Calu3 (cell line): Measurements from ENCODE around the gene INCA1. TPM values are rescaled to one million over a fixed set of nuclear protein-coding genes. Genes with fewer than 3 reads are reported as not detected.

Experiments used
- BruUV-seq: library from RNA; stranded (reverse); fragments of 400-500 nt; replicated peaks from 2 replicates; lab custom pipeline; 2021; lab: Mats Ljungman, UMichigan
- CTCF ChIA-PET: fragments of 300-600 bp; sonication (Branson Sonifier 250); formaldehyde crosslinking; loops from one replicate; lab custom pipeline; 2022; ENCODE audit warnings: antibody characterized with exemption; lab: Charles Lee
- DNase-seq: peaks from one replicate; pipeline ENCODE4 v3.0.0; 2022
- H3K27ac Mint-ChIP-seq: one replicate; pipeline ENCODE4 v1.8.0; 2022; ENCODE audit warnings: mixed read lengths; ENCODE audit not compliant: unreplicated experiment
- H3K27me3 Mint-ChIP-seq: one replicate; pipeline ENCODE4 v1.8.0; 2022; ENCODE audit warnings: mixed read lengths; ENCODE audit not compliant: unreplicated experiment
- H3K36me3 Mint-ChIP-seq: one replicate; pipeline ENCODE4 v1.8.0; 2022; ENCODE audit warnings: mild to moderate bottlenecking, moderate library complexity, mixed read lengths; ENCODE audit not compliant: insufficient read depth, unreplicated experiment
- H3K4me1 Mint-ChIP-seq: one replicate; pipeline ENCODE4 v1.8.0; 2022; ENCODE audit warnings: mild to moderate bottlenecking, low read depth, mixed read lengths; ENCODE audit not compliant: unreplicated experiment
- H3K4me3 Mint-ChIP-seq: one replicate; pipeline ENCODE4 v1.8.0; 2022; ENCODE audit warnings: mild to moderate bottlenecking, low read depth, moderate library complexity, mixed read lengths; ENCODE audit not compliant: unreplicated experiment
- H3K9me3 Mint-ChIP-seq: one replicate; pipeline ENCODE4 v1.8.0; 2022; ENCODE audit warnings: low read depth, mixed read lengths; ENCODE audit not compliant: unreplicated experiment
- intact Hi-C: fragments of 100-400 bp; cut with micrococcal nuclease; formaldehyde crosslinking; loops from one replicate; pipeline ENCODE4 v1.10.0; 2022; ENCODE audit not compliant: unreplicated experiment
- total RNA-seq: library from RNA; stranded (reverse); gene quantifications from 2 replicates; pipeline ENCODE4 v1.2.3, GENCODE V29; 2022
- TF ChIP-seq, protein P1 (sequence below): fragments of 200-600 bp; IDR thresholded peaks from one replicate; pipeline ENCODE4 v1.8.0; 2022; ENCODE audit warnings: antibody characterized with exemption; ENCODE audit not compliant: unreplicated experiment

Gene INCA1
- total RNA-seq, 1 experiment from 2014 or later = 0.54 TPM

DNA sequence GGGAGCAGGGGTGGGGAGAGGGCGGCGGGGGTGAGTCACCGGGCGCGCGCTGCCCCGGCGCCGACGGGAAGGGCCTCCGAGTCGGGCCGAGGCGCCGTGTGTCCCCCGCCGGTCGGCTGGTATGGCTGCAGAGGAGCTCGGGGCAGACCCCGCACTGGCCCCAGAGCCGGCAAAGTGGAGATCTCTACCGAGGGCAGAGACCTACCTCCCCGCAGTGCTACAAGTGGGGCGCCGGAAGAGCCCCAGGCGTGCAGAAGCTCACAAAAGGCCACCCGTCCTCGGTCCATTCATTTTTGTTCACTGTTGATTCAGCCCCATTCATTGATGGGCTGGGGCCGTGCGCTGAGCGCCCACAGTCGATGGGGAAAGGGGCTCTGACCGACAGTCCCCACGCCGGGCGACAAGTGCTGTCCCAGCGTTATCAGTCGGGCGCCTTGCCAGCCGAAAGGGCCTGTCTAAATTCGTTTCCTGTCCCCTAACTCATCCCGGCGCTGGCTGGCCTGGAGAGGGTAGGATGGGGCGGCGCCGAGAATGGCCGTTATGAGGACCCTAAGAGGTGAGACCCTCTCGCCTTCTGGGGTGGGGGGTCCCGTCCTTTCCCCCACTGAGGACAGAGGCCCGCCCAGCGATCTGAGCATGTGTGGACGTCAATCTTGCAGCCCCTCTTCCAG lies 47.1 kb downstream of the INCA1 start:
- H3K4me3 Mint-ChIP-seq = peak overlapping the region; percentile 89
- CTCF ChIA-PET = interaction anchor here (0.6 kb wide), 1 partner anchor 167 kb away, joined by 3 read pairs; no protein-coding TSS in a partner anchor
- H3K4me1 Mint-ChIP-seq = peaks cover 20% of the 10 kb centered on the region
- TSS peak; percentile 82 for BruUV-seq
- intact Hi-C loops = no loop called here
- peaks cover 44% of the 10 kb centered on the region for H3K36me3 Mint-ChIP-seq
- DNase-seq = peak; percentile 77
- TF ChIP-seq, protein P1, sequence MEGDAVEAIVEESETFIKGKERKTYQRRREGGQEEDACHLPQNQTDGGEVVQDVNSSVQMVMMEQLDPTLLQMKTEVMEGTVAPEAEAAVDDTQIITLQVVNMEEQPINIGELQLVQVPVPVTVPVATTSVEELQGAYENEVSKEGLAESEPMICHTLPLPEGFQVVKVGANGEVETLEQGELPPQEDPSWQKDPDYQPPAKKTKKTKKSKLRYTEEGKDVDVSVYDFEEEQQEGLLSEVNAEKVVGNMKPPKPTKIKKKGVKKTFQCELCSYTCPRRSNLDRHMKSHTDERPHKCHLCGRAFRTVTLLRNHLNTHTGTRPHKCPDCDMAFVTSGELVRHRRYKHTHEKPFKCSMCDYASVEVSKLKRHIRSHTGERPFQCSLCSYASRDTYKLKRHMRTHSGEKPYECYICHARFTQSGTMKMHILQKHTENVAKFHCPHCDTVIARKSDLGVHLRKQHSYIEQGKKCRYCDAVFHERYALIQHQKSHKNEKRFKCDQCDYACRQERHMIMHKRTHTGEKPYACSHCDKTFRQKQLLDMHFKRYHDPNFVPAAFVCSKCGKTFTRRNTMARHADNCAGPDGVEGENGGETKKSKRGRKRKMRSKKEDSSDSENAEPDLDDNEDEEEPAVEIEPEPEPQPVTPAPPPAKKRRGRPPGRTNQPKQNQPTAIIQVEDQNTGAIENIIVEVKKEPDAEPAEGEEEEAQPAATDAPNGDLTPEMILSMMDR = no peak
- H3K9me3 Mint-ChIP-seq = no peaks in the 10 kb centered on the region
- peak overlapping the region; percentile 63 for H3K27ac Mint-ChIP-seq
- no peaks in the 10 kb centered on the region for H3K27me3 Mint-ChIP-seq

DNA sequence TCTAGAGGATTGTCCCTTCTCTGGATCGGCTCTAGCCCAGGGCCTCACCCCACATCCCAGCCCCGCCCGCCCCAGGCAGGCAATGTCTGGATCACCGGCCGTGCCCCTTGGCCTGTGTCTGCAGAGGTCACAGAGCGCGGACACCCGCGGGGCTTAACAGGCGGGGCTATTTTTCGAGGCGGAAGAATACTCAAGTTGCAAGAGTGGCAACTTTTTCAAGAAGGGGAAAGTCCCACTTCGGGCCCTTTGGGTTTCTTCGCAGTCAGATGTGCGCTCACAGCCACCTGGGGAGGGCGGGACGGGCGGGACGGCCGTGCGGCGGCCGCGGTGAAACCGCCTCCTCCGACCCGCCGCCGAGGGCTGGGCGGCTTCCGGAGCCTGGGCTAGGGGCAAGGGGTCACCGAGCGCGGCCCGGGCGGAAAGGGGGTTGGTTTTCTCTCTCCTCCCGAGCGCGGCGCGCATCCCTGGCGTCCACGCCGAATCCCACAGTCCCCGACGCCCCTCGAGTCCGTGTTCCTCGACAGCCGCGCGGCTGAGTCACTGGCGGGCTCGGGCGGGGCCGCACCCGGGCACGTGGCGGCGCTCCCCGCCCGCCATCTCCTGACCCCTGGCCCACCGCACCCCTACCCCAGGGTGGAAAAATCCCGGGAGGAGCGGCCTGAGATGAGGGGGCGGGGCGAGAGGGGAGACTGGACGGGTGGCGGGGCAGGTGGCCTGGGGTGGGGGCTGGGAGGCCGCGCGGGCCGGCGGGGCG lies 47.8 kb downstream of the INCA1 start:
- CTCF ChIA-PET = no interaction called here
- Mint-ChIP-seq H3K4me1 (peaks cover 27% of the 10 kb centered on the region), H3K27ac (no peak overlapping the region), H3K27me3 (no peaks in the 10 kb centered on the region), H3K9me3 (no peaks in the 10 kb centered on the region), H3K4me3 (peak overlapping the region; percentile 89), H3K36me3 (peaks cover 51% of the 10 kb centered on the region)
- intact Hi-C loops = no loop called here
- peak; percentile 57 for DNase-seq
- BruUV-seq = no TSS peak
- TF ChIP-seq, protein P1 = no peak

DNA sequence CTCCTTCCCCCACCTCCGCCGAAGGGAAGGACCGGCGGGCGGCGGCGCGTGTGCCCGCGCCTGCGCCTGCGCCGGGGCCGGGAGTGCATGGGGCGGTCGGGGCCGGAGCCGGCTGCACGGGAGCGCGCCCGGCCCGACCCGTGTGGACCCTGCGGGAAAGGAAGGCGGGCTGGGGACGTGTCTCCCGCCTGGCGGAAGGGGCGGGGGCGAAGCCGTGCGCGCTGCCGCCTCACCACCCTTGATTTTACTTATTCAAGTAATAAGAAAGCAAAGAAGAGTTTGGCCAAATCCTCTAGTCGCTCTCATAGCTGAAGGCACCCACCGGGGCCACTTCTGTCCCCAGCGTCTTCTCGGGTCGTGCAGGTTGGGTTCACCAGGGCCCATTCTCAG lies 48.4 kb downstream of the INCA1 start:
- peak overlapping the region; percentile 89 for H3K4me3 Mint-ChIP-seq
- peaks cover 55% of the 10 kb centered on the region for H3K36me3 Mint-ChIP-seq
- H3K27ac Mint-ChIP-seq = peak overlapping the region; percentile 69
- no peaks in the 10 kb centered on the region for H3K27me3 Mint-ChIP-seq
- intact Hi-C loops = no loop called here
- peak; percentile 85 for DNase-seq
- CTCF ChIA-PET = no interaction called here
- no peaks in the 10 kb centered on the region for H3K9me3 Mint-ChIP-seq
- TF ChIP-seq, protein P1 = no peak
- H3K4me1 Mint-ChIP-seq = peaks cover 28% of the 10 kb centered on the region
- BruUV-seq = no TSS peak

DNA sequence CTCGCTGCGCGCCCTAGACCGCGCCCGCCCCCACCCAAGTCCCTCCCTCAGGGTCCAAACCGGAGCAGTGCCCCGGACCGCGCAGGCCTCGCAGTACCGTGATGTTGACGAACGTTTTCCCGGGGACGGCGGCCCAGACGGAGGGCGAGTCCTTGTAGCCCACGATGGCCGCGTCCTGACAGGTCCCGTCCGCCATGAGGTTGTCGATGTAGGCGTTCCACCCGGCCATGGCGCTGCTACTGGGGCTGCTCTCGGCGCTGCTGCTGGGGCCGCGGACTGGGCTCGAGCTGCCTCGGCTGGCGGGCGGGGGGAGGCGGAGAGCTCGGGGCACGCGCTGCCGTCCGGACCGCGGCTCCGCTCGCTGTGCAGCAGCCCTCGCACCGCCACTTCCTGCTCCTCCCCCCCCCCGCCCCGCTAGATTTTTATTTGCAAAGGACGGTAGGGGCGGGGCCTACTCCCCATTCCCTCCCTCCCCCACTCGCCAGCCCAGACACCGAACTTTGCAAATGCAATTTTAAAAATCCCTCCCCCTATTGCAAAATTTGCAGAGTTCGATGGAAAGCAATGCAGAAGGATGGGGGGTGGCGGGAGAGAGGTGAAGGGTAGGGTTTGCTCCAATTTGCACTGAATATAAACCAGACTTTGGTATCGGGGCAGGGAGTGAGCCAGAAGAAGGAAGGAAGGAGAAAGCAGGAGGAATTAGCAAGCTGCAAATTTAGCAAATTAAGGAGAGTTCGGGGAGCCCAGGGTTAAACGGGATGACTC lies 49.0 kb downstream of the INCA1 start, which contains the start of gene PFN1:
TSS of gene PFN1 (minus strand) at position 365 of the 765 bp plus-strand sequence. CDS start at position 229, 136 bp downstream.
- intact Hi-C loops = no loop called here
- peaks cover 28% of the 10 kb centered on the region for H3K4me1 Mint-ChIP-seq
- no peaks in the 10 kb centered on the region for H3K27me3 Mint-ChIP-seq
- peaks cover 59% of the 10 kb centered on the region for H3K36me3 Mint-ChIP-seq
- no peaks in the 10 kb centered on the region for H3K9me3 Mint-ChIP-seq
- TF ChIP-seq, protein P1 = no peak
- CTCF ChIA-PET = no interaction called here
- DNase-seq = peak; percentile 83
- peak within 1 kb of the TSS; percentile 89 for H3K4me3 Mint-ChIP-seq
- H3K27ac Mint-ChIP-seq = peak within 1 kb of the TSS; percentile 98
- BruUV-seq = no TSS peak
